GM21619 (cell line): ENCODE measurements around the gene C1orf105.
A peak's percentile ranks its signal among the peaks of the same experiment; 100 is the strongest.

Experiments used
- ATAC-seq: cut with Tn5 transposase; IDR thresholded peaks from one replicate; pipeline ENCODE4 v1.9.1; 2021; ENCODE audit not compliant: unreplicated experiment

C1orf105 gene

GRCh38 chr1:172395576-172395975 is 24.9 kb upstream of the C1orf105 start:
- no peak for ATAC-seq

- ATAC-seq = peak; percentile 34
Measured at GRCh38 chr1:172397221-172397620, 23.3 kb upstream of the C1orf105 start.

- no peak for ATAC-seq
Measured at GRCh38 chr1:172397633-172398032, 22.9 kb upstream of the C1orf105 start.

GRCh38 chr1:172398193-172398592 is 22.3 kb upstream of the C1orf105 start:
- no peak for ATAC-seq

GRCh38 chr1:172398970-172399755 is 21.3 kb upstream of the C1orf105 start:
- no peak for ATAC-seq

- ATAC-seq = no peak
Measured at GRCh38 chr1:172399756-172400721, 20.4 kb upstream of the C1orf105 start.

- no peak for ATAC-seq
Measured at GRCh38 chr1:172400722-172401105, 19.8 kb upstream of the C1orf105 start.

GRCh38 chr1:172401477-172401876 is 19.0 kb upstream of the C1orf105 start:
- ATAC-seq = no peak

GRCh38 chr1:172401892-172402291 is 18.6 kb upstream of the C1orf105 start:
- ATAC-seq = no peak

- no peak for ATAC-seq
Measured at GRCh38 chr1:172402878-172403569, 17.5 kb upstream of the C1orf105 start.

GRCh38 chr1:172404121-172404520 is 16.4 kb upstream of the C1orf105 start:
- no peak for ATAC-seq

GRCh38 chr1:172405912-172406311 is 14.6 kb upstream of the C1orf105 start:
- ATAC-seq = no peak

GRCh38 chr1:172406968-172407367 is 13.5 kb upstream of the C1orf105 start:
- ATAC-seq = no peak

GRCh38 chr1:172408958-172409357 is 11.5 kb upstream of the C1orf105 start:
- ATAC-seq = no peak

- no peak for ATAC-seq
Measured at GRCh38 chr1:172410027-172410426, 10.5 kb upstream of the C1orf105 start.

GRCh38 chr1:172411791-172412338 is 8.6 kb upstream of the C1orf105 start:
- no peak for ATAC-seq

GRCh38 chr1:172414331-172414730 is 6.2 kb upstream of the C1orf105 start:
- ATAC-seq = no peak

GRCh38 chr1:172416496-172417035 is 3.9 kb upstream of the C1orf105 start:
- no peak for ATAC-seq

- ATAC-seq = no peak
Measured at GRCh38 chr1:172417557-172417956, 2.9 kb upstream of the C1orf105 start.

- ATAC-seq = no peak
Measured at GRCh38 chr1:172421974-172422604, 1.6 kb downstream of the C1orf105 start.
